Activated T-helper 17 cell treated with anti-CD3 and anti-CD28 coated beads, Interleukin-2, amount 50 U/mL, for 72 hours (primary cell): ENCODE measurements around the gene RASGRP1. TPM values are rescaled to one million over a fixed set of nuclear protein-coding genes. Genes with fewer than 3 reads are reported as not detected.

Experiments used
- ATAC-seq: fragments of 150-1000 bp; cut with Tn5 transposase; replicated peaks from 2 replicates; pipeline ENCODE4 v1.10.0; 2021; ENCODE audit warnings: mild to moderate bottlenecking, moderate library complexity
- H3K27ac Mint-ChIP-seq: one replicate; pipeline ENCODE4 v1.8.0; 2022; ENCODE audit warnings: mixed read lengths
- H3K27me3 Mint-ChIP-seq: one replicate; pipeline ENCODE4 v1.8.0; 2022; ENCODE audit warnings: mixed read lengths
- H3K36me3 Mint-ChIP-seq: one replicate; pipeline ENCODE4 v1.8.0; 2022; ENCODE audit warnings: low read depth, mild to moderate bottlenecking, mixed read lengths
- H3K4me1 Mint-ChIP-seq: one replicate; pipeline ENCODE4 v1.8.0; 2022; ENCODE audit warnings: mixed read lengths
- H3K4me3 Mint-ChIP-seq: one replicate; pipeline ENCODE4 v1.8.0; 2022; ENCODE audit warnings: mild to moderate bottlenecking, mixed read lengths
- H3K9me3 Mint-ChIP-seq: one replicate; pipeline ENCODE4 v1.8.0; 2022; ENCODE audit warnings: mixed read lengths
- total RNA-seq, 2 donors: library from RNA; stranded (reverse); gene quantifications; one replicate each; pipeline ENCODE4 v1.2.3, GENCODE V29; 2022

Gene RASGRP1
- total RNA-seq, 2 donors from 2014 or later = 118 to 164 TPM

DNA sequence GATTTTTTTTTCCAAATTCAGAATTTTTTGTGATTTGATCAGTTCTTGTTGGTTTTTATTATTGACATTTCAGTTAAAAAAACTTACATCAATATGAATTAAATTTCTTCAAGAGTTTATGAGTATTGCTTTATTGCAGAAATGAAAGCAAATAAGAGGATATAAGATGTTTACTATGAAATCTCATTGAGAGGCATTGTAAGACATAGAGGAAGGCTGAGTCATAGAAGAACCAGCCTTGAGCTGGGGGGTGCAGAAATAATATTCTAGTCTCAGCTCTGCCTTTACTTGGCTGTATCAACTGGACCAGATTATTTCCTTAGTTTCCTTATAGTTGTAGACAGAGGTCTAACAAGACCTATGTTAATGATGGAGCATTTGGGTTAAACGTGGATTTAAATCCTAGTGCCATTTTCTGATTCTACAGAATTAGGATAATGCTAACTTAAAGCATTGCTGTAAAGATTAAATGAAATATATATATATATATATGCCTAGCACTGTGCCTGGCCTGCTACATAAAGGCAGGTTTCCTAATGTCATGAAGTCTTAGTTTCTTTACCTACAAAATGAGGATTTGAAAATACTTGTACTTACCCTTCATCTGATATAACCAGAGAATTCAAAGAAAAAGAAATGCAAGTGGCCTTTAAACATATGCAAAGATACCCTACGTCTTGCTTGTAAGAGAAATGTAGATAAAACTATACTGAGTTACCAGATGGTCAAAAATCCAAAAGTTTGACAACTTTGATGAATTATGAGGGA, 103.4 kb downstream of the RASGRP1 start:
- Mint-ChIP-seq H3K36me3 (peaks cover 26% of the 10 kb centered on the region), H3K27me3 (no peaks in the 10 kb centered on the region), H3K4me3 (no peak overlapping the region), H3K27ac (no peak overlapping the region), H3K4me1 (peaks cover 31% of the 10 kb centered on the region), H3K9me3 (no peaks in the 10 kb centered on the region)
- ATAC-seq = no peak

DNA sequence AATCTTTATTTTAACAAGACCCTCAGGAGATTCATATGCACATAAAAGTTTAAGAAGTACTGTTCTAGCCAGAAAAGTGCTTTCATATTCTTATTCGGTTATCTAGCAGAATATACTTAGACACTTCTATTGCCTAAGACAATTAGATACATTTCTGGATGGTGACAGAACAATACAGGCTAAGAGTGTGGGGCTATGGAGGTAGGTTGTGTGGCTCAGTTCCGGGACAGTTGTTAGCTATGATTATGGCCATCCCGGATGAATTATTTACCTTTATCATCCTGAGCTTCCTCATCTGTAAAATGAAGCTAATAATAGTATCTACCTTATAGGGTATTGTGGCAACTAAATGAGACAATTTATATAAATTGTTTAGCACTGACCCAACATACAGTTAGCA, 104.1 kb downstream of the RASGRP1 start:
- Mint-ChIP-seq H3K27me3 (no peaks in the 10 kb centered on the region), H3K4me3 (no peak overlapping the region), H3K4me1 (peaks cover 37% of the 10 kb centered on the region), H3K9me3 (no peaks in the 10 kb centered on the region), H3K27ac (peak overlapping the region; percentile 24), H3K36me3 (peaks cover 32% of the 10 kb centered on the region)
- ATAC-seq = no peak

- peak overlapping the region; percentile 24 for H3K27ac Mint-ChIP-seq
- peaks cover 27% of the 10 kb centered on the region for H3K36me3 Mint-ChIP-seq
- no peaks in the 10 kb centered on the region for H3K9me3 Mint-ChIP-seq
- H3K4me3 Mint-ChIP-seq = no peak overlapping the region
- H3K4me1 Mint-ChIP-seq = peaks cover 40% of the 10 kb centered on the region
- H3K27me3 Mint-ChIP-seq = no peaks in the 10 kb centered on the region
- no peak for ATAC-seq
Measured at GRCh38 chr15:38459480-38459879, 105.1 kb downstream of the RASGRP1 start.

GRCh38 chr15:38458646-38459045, 106.0 kb downstream of the RASGRP1 start:
- Mint-ChIP-seq H3K4me3 (no peak overlapping the region), H3K36me3 (peaks cover 20% of the 10 kb centered on the region), H3K27ac (no peak overlapping the region), H3K9me3 (no peaks in the 10 kb centered on the region), H3K27me3 (no peaks in the 10 kb centered on the region), H3K4me1 (peaks cover 40% of the 10 kb centered on the region)
- no peak for ATAC-seq

DNA sequence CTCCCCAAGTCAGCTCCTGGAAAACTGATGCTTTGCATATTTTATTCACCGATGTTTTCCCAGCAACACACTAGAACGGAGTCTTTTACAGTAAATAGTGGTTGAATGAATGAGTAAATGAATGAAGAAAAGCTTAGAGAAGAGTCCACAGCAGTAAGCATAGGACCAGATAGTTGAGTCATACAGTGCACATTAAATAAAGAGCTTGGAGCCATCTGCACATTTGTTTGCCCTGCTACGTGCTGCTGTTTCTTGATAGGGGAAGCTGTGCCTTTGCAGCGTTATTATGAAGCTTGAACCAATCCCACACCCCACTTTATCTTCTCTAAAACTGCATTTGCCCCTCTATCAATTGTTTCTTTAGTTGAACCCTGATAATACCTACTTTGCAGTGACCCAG, 109.5 kb downstream of the RASGRP1 start:
- H3K27ac Mint-ChIP-seq = peak overlapping the region; percentile 96
- peaks cover 20% of the 10 kb centered on the region for H3K36me3 Mint-ChIP-seq
- no peaks in the 10 kb centered on the region for H3K9me3 Mint-ChIP-seq
- H3K4me3 Mint-ChIP-seq = peak overlapping the region; percentile 84
- H3K4me1 Mint-ChIP-seq = peaks cover 27% of the 10 kb centered on the region
- ATAC-seq = peak; percentile 15
- no peaks in the 10 kb centered on the region for H3K27me3 Mint-ChIP-seq

DNA sequence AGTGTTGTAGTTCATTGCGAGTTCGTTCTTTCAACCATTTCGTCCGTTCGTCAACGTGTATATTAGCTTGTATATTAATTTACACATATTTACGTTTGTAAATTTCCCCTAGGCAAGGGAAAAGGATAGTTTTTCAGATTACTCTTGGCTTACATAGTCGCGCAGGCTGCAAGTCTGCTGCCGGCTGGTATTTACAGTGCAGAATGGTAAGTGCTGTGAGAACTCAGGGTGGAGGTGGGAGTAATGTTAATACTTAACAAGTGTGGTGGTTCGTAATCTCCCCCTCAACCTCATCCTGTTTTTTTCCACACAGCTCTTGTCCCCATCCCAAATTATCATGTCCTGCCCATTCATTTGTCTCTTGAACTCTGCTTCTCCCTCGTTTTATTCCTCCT, 109.9 kb downstream of the RASGRP1 start:
- Mint-ChIP-seq H3K4me1 (peaks cover 23% of the 10 kb centered on the region), H3K27ac (peak overlapping the region; percentile 96), H3K27me3 (no peaks in the 10 kb centered on the region), H3K9me3 (no peaks in the 10 kb centered on the region), H3K36me3 (peaks cover 20% of the 10 kb centered on the region), H3K4me3 (peak overlapping the region; percentile 84)
- ATAC-seq = no peak

DNA sequence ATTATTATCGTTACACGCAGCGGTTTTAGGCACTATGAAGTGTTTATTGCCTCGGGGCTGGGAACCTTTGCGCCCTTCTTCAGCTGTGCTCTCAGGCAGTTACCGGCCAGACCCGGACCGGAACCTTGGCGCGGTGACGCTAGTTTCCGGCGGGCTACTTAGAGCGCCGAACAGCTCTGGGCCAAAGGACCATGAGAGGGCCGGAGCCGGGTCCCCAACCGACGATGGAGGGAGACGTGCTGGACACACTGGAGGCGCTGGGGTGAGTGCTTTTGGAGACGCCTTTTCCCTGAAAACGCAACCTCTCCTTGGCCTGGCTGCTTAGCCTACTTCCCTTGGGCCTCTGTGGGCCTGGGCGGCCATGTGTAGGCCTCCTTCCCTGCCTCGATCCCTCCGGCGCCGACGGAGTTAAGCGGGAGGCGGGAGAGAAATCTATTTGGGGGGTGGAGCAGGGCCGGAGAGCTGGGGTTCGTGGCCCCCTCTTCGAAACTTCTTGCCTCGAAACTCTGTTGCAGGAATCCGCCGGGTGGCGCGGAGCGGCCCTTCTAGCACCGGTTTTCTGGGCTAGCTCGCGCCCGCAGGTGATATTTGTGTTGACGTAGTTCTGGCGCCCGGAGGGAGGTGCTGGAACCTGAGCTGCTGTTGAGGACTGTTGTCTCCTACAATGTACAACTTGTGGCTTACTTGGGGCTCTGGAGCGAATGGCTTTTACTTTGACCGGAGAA, 110.5 kb downstream of the RASGRP1 start, which contains the start of gene FAM98B:
TSS of gene FAM98B (plus strand) at position 157 of the 725 bp plus-strand sequence. CDS start at position 192, 35 bp downstream.
- peak; percentile 96 for ATAC-seq
- H3K4me3 Mint-ChIP-seq = peak within 1 kb of the TSS; percentile 84
- H3K27ac Mint-ChIP-seq = peak within 1 kb of the TSS; percentile 96
- no peaks in the 10 kb centered on the region for H3K9me3 Mint-ChIP-seq
- H3K27me3 Mint-ChIP-seq = no peaks in the 10 kb centered on the region
- H3K36me3 Mint-ChIP-seq = peaks cover 20% of the 10 kb centered on the region
- H3K4me1 Mint-ChIP-seq = peaks cover 21% of the 10 kb centered on the region

- H3K4me1 Mint-ChIP-seq = peaks cover 6% of the 10 kb centered on the region
- no peak for ATAC-seq
- no peaks in the 10 kb centered on the region for H3K36me3 Mint-ChIP-seq
- H3K27me3 Mint-ChIP-seq = peaks cover 18% of the 10 kb centered on the region
- no peak overlapping the region for H3K4me3 Mint-ChIP-seq
- no peak overlapping the region for H3K27ac Mint-ChIP-seq
- H3K9me3 Mint-ChIP-seq = no peaks in the 10 kb centered on the region
Measured at GRCh38 chr15:38441130-38441519, 123.5 kb downstream of the RASGRP1 start.

- ATAC-seq = peak; percentile 82
- Mint-ChIP-seq H3K27me3 (peaks cover 18% of the 10 kb centered on the region), H3K4me3 (no peak overlapping the region), H3K27ac (peak overlapping the region; percentile 40), H3K4me1 (peaks cover 6% of the 10 kb centered on the region), H3K9me3 (no peaks in the 10 kb centered on the region), H3K36me3 (no peaks in the 10 kb centered on the region)
Measured at GRCh38 chr15:38440353-38441129, 124.1 kb downstream of the RASGRP1 start.

Other genes with a start within 250 kb of the RASGRP1 start
- 10 to 100 TPM; 28.5 to 44.5 TPM for gene FAM98B, start 110.7 kb downstream of the RASGRP1 start, total RNA-seq